Glomerular endothelial cell (primary cell): ENCODE data around the gene FAM241B. TPM values are rescaled to one million over a fixed set of nuclear protein-coding genes. Genes with fewer than 3 reads are reported as not detected.

ENCODE experiments used
- DNase-seq: peaks from one replicate; pipeline ENCODE4 v3.0.0-alpha.2; 2011; ENCODE audit warnings: low read depth, low spot score; ENCODE audit errors: extremely low read depth
- total RNA-seq: library from RNA; depleted of rRNA; stranded (reverse); fragments of >200 nt; gene quantifications from 2 replicates; pipeline ENCODE4 v1.2.3, GENCODE V29; 2015

FAM241B gene
- total RNA-seq, 1 donor from 2014 or later: 1.8 TPM

GRCh38 chr10:69647126-69647525 lies 17.1 kb downstream of the FAM241B start:
- no peak for DNase-seq

DNA sequence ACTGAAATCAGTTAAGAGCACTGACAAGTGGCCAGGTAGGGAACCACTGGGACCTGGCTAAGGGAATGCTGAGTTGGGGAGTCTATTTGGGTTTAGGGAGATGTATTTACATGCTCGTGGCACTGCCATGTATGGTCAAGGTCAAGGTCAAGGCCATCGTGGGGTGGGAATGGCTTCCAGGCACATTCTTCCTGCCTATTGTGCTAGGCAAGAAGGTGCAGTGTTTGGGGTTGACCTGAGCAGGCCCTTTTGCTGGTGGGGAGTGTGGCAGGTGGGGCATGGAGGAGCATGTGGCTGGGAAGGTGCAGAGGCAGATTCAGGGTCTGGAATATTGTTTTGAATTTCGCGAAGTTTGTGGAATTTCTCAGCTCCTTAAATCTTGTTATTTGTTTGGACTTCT lies 17.8 kb downstream of the FAM241B start:
- no peak for DNase-seq

- no peak for DNase-seq
Measured at GRCh38 chr10:69648461-69648860, 18.4 kb downstream of the FAM241B start.

- no peak for DNase-seq
Measured at GRCh38 chr10:69649786-69650550, 19.9 kb downstream of the FAM241B start.

DNA sequence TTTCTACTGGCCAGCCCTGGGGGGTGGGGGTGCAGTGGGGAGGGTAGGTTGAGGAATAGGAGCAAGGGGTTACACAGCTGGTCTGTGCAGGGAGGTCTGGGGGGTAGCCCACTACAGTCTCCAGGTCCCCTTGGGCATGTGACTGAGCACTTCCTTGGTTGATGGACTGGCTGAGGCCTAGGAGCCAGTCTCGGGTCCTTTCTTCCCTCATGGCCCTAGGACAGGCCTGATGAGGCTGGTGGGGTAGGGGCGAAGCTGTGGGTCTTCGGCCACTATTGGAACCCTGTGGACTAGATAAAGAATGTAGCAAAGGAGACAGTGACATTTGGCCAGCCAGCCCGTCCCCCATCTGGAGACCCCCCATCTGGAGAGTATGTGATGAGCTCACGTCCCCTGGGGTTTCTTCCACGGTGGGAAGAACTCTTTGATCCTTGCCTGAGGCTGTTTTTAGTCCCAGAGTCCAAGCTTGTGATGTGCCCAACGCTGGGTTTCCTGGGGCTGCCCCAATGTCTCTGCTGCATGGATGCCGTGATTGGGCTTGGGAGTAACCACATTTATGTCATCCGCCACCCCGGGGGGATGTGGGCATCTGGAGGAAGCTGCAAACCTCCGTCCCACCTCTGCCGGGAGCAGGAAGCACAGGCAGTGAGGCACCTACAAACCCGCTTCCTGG lies 20.7 kb downstream of the FAM241B start:
- no peak for DNase-seq

- no peak for DNase-seq
Measured at GRCh38 chr10:69651362-69651761, 21.3 kb downstream of the FAM241B start.

- DNase-seq: no peak
Measured at GRCh38 chr10:69652111-69652856, 22.2 kb downstream of the FAM241B start.

- no peak for DNase-seq
Measured at GRCh38 chr10:69652857-69653199, 22.8 kb downstream of the FAM241B start.

DNA sequence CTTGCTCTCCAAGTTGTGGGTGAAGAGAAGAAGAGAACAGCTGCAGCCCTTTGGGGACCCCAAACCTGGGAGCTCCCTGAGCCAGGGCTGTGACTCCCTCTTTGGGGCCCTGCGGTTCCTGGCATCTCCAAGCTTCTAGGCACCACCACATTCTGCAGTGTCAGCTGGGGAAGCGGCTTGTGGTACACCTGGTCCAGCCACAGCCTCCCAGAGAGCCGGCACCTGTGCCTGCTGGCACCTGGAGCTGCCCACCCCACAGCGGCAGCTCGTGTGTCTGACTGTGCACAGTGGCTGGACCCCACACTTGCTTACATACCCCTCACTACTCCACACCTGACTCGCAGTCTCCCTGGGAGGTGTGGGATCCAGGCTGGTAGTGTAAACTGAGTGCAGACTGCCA lies 23.5 kb downstream of the FAM241B start:
- no peak for DNase-seq

- no peak for DNase-seq
Measured at GRCh38 chr10:69655124-69655867, 25.2 kb downstream of the FAM241B start.

DNA sequence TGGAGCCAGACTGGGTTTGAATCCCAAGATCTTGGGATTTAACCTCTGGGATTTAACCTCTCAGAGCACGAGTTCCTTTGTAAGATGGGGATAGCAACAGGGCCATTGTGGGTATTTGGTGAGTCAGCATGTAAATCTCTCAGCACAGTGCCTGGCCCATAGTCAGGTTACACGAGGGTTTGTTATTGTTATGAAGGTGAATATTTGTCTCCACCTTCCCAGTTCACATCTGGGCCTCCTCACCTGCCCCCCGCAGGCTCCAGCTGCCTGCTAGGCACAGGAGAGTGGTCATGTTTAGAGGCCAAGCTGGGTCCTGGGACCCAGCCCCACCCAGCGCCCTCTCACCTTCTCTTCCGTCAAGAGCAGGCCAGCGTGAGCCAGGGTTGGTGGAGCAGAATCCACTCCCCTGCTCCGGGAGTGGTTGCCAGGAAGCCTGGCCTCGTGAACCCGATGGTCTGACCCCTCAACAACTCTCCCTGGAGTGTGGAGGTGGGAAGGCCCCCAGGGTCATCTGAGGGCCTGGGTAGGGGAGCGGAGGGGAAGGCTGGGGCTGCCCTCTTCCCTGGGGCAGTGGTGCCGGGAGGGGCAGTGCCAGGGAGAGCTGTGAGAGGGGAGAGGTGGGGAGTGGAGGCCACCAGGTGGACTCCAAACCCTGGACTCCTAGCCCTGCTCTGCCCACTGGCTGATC lies 26.0 kb downstream of the FAM241B start:
- DNase-seq: no peak

- DNase-seq: no peak
Measured at GRCh38 chr10:69656742-69657269, 26.8 kb downstream of the FAM241B start.

GRCh38 chr10:69657430-69657829 lies 27.4 kb downstream of the FAM241B start:
- no peak for DNase-seq

GRCh38 chr10:69657866-69658265 lies 27.8 kb downstream of the FAM241B start:
- DNase-seq: no peak

- DNase-seq: no peak
Measured at GRCh38 chr10:69659241-69660038, 29.4 kb downstream of the FAM241B start.

DNA sequence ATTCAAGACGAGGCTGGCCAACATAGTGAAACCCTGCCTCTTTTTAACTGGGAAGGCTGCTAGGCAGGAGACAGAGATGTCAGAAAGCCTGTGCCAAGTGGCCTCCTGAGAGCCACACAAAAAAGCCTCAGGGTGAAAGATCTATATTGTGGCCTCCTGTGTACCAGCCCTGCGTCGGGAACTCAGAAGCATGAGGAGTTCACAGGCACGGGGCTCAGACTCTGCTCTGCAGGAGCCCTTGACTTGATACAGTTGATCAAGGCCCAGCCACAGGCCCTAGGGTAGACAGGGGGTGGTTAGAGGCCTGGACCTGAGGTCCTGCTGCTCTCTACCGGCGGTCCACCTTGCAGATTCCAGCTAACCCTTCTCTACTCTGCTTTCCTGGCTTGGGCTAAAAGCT lies 30.2 kb downstream of the FAM241B start:
- no peak for DNase-seq

GRCh38 chr10:69661414-69662172 lies 31.5 kb downstream of the FAM241B start:
- no peak for DNase-seq

DNA sequence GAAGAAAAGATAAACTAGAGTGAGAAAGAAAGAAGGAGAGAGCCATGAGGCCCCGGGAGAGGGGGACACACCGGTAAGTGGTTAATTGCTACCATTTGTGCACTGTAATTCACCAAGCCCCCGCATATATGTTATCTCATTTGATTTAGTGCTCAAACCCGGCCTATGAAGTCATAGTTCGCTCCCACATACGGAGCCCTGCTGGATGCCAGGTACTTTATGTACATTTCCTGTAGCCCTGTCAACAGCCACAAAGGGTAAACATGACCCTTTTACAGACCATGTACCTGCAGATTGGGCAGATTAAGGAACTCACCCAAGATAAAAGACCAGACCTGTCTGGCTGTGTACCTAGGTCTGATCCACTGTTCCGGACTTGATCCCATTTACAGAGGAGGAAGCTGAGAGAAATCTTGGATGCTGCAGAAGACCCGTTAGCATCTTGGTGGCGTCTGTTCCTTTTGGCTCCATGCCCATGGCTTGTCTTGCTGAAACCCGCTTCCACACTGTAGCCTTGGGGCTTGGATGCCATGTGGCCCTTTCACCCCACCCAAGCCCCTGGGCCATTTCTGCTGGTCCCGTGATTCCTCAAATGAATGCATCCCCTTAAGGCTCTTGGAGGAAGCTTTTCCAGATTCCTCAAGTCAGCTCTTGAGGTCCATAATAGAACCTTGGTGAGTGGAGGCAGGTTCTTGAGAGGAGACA lies 32.3 kb downstream of the FAM241B start:
- DNase-seq: no peak
